Tibial nerve (tissue), 4 donors: Measurements from ENCODE around the gene POLA2.
"Not testable (repeated sequence)": the region's sequence is repeated elsewhere in the genome, so short reads cannot be mapped to it uniquely, and the experiment has no call there.

ENCODE experiments used
- EP300 ChIP-seq, 2 donors: sonication (generic); formaldehyde crosslinking; IDR thresholded peaks; one replicate each; pipeline ENCODE4 v1.6.1; 2017; ENCODE audit warnings: antibody characterized with exemption in 2 of 2, mild to moderate bottlenecking in 1 of 2
- POLR2A ChIP-seq, 2 donors: fragments of 450-650 bp; IDR thresholded peaks; one replicate each; pipeline ENCODE4 v1.6.1; 2017; ENCODE audit warnings: antibody characterized with exemption in 2 of 2, mild to moderate bottlenecking in 2 of 2, moderate library complexity in 2 of 2
- TF ChIP-seq, protein P1 (sequence below), 5 experiments: fragments of 200-600 bp in 3 of 5; fragments of 450-650 bp in 2 of 5; sonication (generic) in 3 of 5; IDR thresholded peaks; one replicate each; pipeline ENCODE4 v1.5.1; 2016 to 2019; ENCODE audit warnings: antibody characterized with exemption in 5 of 5, mild to moderate bottlenecking in 3 of 5, moderate library complexity in 2 of 5

DNA sequence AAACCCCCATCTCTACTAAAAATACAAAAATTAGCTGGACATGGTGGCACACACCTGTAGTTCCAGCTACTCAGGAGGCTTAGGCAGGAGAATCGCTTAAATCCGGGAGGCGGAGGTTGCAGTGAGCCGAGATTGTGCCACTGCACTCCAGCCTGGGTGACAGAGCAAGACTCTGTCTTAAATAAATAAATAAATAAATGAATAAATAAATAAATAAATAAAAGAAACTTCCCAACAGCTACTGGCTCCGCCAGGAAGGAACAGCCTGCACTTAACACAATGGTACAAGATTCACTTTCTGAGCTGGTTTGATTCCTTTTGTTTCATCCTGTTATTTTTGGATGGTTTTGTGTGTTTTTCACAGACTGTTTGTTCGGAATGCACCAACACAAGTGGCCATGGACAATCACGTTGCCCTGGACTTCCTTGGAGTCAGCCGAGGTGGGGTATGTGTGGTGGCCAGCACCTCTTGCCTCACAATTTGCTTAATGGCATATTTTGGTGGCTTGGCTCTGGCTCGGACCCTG, 13.5 kb upstream of the POLA2 start:
- TF ChIP-seq POLR2A, EP300 (IDR thresholded peaks at IDR 0.05): not testable (repeated sequence)
- TF ChIP-seq, protein P1, sequence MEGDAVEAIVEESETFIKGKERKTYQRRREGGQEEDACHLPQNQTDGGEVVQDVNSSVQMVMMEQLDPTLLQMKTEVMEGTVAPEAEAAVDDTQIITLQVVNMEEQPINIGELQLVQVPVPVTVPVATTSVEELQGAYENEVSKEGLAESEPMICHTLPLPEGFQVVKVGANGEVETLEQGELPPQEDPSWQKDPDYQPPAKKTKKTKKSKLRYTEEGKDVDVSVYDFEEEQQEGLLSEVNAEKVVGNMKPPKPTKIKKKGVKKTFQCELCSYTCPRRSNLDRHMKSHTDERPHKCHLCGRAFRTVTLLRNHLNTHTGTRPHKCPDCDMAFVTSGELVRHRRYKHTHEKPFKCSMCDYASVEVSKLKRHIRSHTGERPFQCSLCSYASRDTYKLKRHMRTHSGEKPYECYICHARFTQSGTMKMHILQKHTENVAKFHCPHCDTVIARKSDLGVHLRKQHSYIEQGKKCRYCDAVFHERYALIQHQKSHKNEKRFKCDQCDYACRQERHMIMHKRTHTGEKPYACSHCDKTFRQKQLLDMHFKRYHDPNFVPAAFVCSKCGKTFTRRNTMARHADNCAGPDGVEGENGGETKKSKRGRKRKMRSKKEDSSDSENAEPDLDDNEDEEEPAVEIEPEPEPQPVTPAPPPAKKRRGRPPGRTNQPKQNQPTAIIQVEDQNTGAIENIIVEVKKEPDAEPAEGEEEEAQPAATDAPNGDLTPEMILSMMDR (IDR thresholded peaks at IDR 0.05), result not testable (repeated sequence)
